HEK293 (cell line): ENCODE measurements around the gene CD93.

Experiments used
- CTCF ChIA-PET: fragments of 350-600 bp; formaldehyde crosslinking; extraction: SDS; loops from one replicate; lab custom pipeline; 2021; ENCODE audit warnings: antibody characterized with exemption; lab: Yijun Ruan, JAX
- POLR2A ChIA-PET: fragments of 300-600 bp; formaldehyde crosslinking; extraction: SDS; loops from one replicate; lab custom pipeline; 2020; ENCODE audit warnings: antibody characterized with exemption, inconsistent platforms; lab: Yijun Ruan, JAX
- H3K27ac ChIP-seq: fragments of 200-500 bp; sonication (Bioruptor generic); 2 replicates; pipeline ENCODE4 v1.5.1; 2014; ENCODE audit warnings: low read depth, low read length, control low read depth, inconsistent platforms; ENCODE audit errors: extremely low read depth
- H3K36me3 ChIP-seq, 2 experiments: fragments of 200-500 bp in 1 of 2; sonication (Bioruptor generic) in 1 of 2; 1 replicate in 1 of 2; 2 replicates in 1 of 2; pipeline ENCODE4 v1.5.1; 2014 to 2017; ENCODE audit warnings: inconsistent platforms in 2 of 2, low read length in 2 of 2; ENCODE audit not compliant: control insufficient read depth in 2 of 2, insufficient read depth in 1 of 2
- H3K4me1 ChIP-seq: fragments of 200-500 bp; sonication (Bioruptor generic); 2 replicates; pipeline ENCODE4 v1.5.1; 2014; ENCODE audit warnings: mild to moderate bottlenecking, low read length, inconsistent platforms; ENCODE audit not compliant: control insufficient read depth, insufficient read depth
- H3K4me3 ChIP-seq: 2 replicates; pipeline ENCODE4 v1.5.1; 2011; ENCODE audit warnings: low read depth, mild to moderate bottlenecking, control low read depth, low read length, moderate library complexity
- H3K9me3 ChIP-seq: fragments of 200-500 bp; sonication (Bioruptor generic); 2 replicates; pipeline ENCODE4 v1.5.1; 2014; ENCODE audit warnings: low read depth, low read length, inconsistent platforms; ENCODE audit not compliant: control insufficient read depth, insufficient read depth
- PATZ1 ChIP-seq: fragments of 450-650 bp; formaldehyde crosslinking; IDR thresholded peaks from 2 replicates; pipeline ENCODE4 v1.5.1; 2016; ENCODE audit warnings: missing biosample characterization, missing genetic modification characterization
- PRDM4 ChIP-seq: fragments of 450-650 bp; formaldehyde crosslinking; IDR thresholded peaks from 2 replicates; pipeline ENCODE4 v1.5.1; 2017; ENCODE audit warnings: missing biosample characterization, missing genetic modification characterization
- ZBTB10 ChIP-seq: fragments of 450-650 bp; formaldehyde crosslinking; IDR thresholded peaks from 2 replicates; pipeline ENCODE4 v1.5.1; 2016; ENCODE audit warnings: missing biosample characterization, missing genetic modification characterization
- ZBTB17 ChIP-seq: fragments of 450-650 bp; formaldehyde crosslinking; IDR thresholded peaks from 2 replicates; pipeline ENCODE4 v1.5.1; 2016; ENCODE audit warnings: missing biosample characterization, missing genetic modification characterization
- ZFP3 ChIP-seq: fragments of 450-650 bp; formaldehyde crosslinking; IDR thresholded peaks from 2 replicates; pipeline ENCODE4 v1.5.1; 2016; ENCODE audit warnings: low read depth, missing biosample characterization, missing genetic modification characterization
- ZNF114 ChIP-seq: fragments of 450-650 bp; formaldehyde crosslinking; IDR thresholded peaks from 2 replicates; pipeline ENCODE4 v1.5.0; 2017; ENCODE audit warnings: missing biosample characterization, missing genetic modification characterization
- ZNF138 ChIP-seq: fragments of 450-650 bp; formaldehyde crosslinking; IDR thresholded peaks from 2 replicates; pipeline ENCODE4 v1.5.1; 2016; ENCODE audit warnings: missing biosample characterization, missing genetic modification characterization, borderline replicate concordance
- ZNF140 ChIP-seq: fragments of 450-650 bp; formaldehyde crosslinking; IDR thresholded peaks from 2 replicates; pipeline ENCODE4 v1.5.1; 2016; ENCODE audit warnings: missing biosample characterization, missing genetic modification characterization
- ZNF202 ChIP-seq: fragments of 450-650 bp; formaldehyde crosslinking; IDR thresholded peaks from 2 replicates; pipeline ENCODE4 v1.5.1; 2016; ENCODE audit warnings: missing biosample characterization, missing genetic modification characterization, borderline replicate concordance
- ZNF211 ChIP-seq: fragments of 450-650 bp; formaldehyde crosslinking; IDR thresholded peaks from 2 replicates; pipeline ENCODE4 v1.5.1; 2016; ENCODE audit warnings: low read depth, missing biosample characterization, missing genetic modification characterization
- ZNF26 ChIP-seq: fragments of 450-650 bp; formaldehyde crosslinking; IDR thresholded peaks from 2 replicates; pipeline ENCODE4 v1.5.1; 2016; ENCODE audit warnings: missing biosample characterization, missing genetic modification characterization
- ZNF302 ChIP-seq: fragments of 450-650 bp; formaldehyde crosslinking; IDR thresholded peaks from 2 replicates; pipeline ENCODE4 v1.5.1; 2016; ENCODE audit warnings: missing biosample characterization, missing genetic modification characterization, low read depth
- ZNF529 ChIP-seq: fragments of 450-650 bp; formaldehyde crosslinking; IDR thresholded peaks from 2 replicates; pipeline ENCODE4 v1.5.1; 2017; ENCODE audit warnings: missing genetic modification characterization, missing biosample characterization; ENCODE audit not compliant: insufficient replicate concordance
- ZNF704 ChIP-seq: fragments of 450-650 bp; formaldehyde crosslinking; IDR thresholded peaks from 2 replicates; pipeline ENCODE4 v1.5.1; 2016; ENCODE audit warnings: missing biosample characterization, missing genetic modification characterization
- ZNF791 ChIP-seq: fragments of 450-650 bp; formaldehyde crosslinking; IDR thresholded peaks from 2 replicates; pipeline ENCODE4 v1.5.1; 2016; ENCODE audit warnings: missing biosample characterization, missing genetic modification characterization
- ZSCAN23 ChIP-seq: fragments of 450-650 bp; formaldehyde crosslinking; IDR thresholded peaks from 2 replicates; pipeline ENCODE4 v1.5.1; 2016; ENCODE audit warnings: missing biosample characterization, missing genetic modification characterization
- ZSCAN4 ChIP-seq: fragments of 450-650 bp; formaldehyde crosslinking; IDR thresholded peaks from 2 replicates; pipeline ENCODE4 v1.5.1; 2017; ENCODE audit warnings: missing biosample characterization, missing genetic modification characterization

CD93 gene

GRCh38 chr20:23108871-23109270 lies 22.7 kb upstream of the CD93 start:
- Histone ChIP-seq H3K4me1 (no peaks in the 10 kb centered on the region), H3K4me3 (no peak overlapping the region), H3K36me3 (no peaks in the 10 kb centered on the region), H3K9me3 (no peaks in the 10 kb centered on the region), H3K27ac (no peak overlapping the region)
- ChIA-PET CTCF (interaction anchor here (0.5 kb wide), 1 partner anchor 8 kb away, joined by 4 read pairs; no protein-coding TSS in a partner anchor), POLR2A (no interaction called here)
- TF ChIP-seq ZNF138 (tag by site-specific recombination): no peak
- no peak for TF ChIP-seq PRDM4
- no peak for TF ChIP-seq ZBTB17 (tag by site-specific recombination)
- TF ChIP-seq ZSCAN4 (tag by site-specific recombination): no peak
- TF ChIP-seq ZNF529 (tag by site-specific recombination): no peak
- TF ChIP-seq ZNF140 (tag by site-specific recombination): no peak
- no peak for TF ChIP-seq ZNF211 (tag by site-specific recombination)
- TF ChIP-seq ZSCAN23: no peak
- TF ChIP-seq PATZ1 (tag by site-specific recombination): no peak
- TF ChIP-seq ZNF302 (tag by site-specific recombination): no peak
- TF ChIP-seq ZNF26: no peak
- TF ChIP-seq ZFP3: no peak

GRCh38 chr20:23107466-23107865 lies 21.3 kb upstream of the CD93 start:
- Histone ChIP-seq H3K4me3 (no peak overlapping the region), H3K4me1 (no peaks in the 10 kb centered on the region), H3K27ac (no peak overlapping the region), H3K9me3 (no peaks in the 10 kb centered on the region), H3K36me3 (no peaks in the 10 kb centered on the region)
- TF ChIP-seq ZNF202 (tag by site-specific recombination) (no peak), ZNF114 (tag by site-specific recombination) (no peak), ZBTB10 (no peak), ZNF791 (no peak), ZNF704 (tag by site-specific recombination) (no peak)
- POLR2A ChIA-PET: no interaction called here
- CTCF ChIA-PET: interaction anchor here (1.0 kb wide), 2 partner anchors 35 to 109 kb away, joined by 3 read pairs; no protein-coding TSS in a partner anchor
